IMR-90 (cell line): Measurements from ENCODE around the gene HIPK1. TPM values are rescaled to one million over a fixed set of nuclear protein-coding genes. Genes with fewer than 3 reads are reported as not detected.

ENCODE experiments used
- ATAC-seq: fragments of 200-7000 bp; cut with Tn5 transposase; 2 replicates; pipeline ENCODE4 v1.9.1; 2020; ENCODE audit warnings: low read depth, mild to moderate bottlenecking, moderate library complexity
- BruUV-seq: library from RNA; stranded (reverse); fragments of 400-500 nt; replicated peaks from 2 replicates; lab custom pipeline; 2021; lab: Mats Ljungman, UMichigan
- CTCF ChIA-PET: fragments of 300-600 bp; formaldehyde crosslinking; extraction: SDS; loops from one replicate; lab custom pipeline; 2021; ENCODE audit warnings: antibody characterized with exemption; lab: Yijun Ruan, JAX
- POLR2A ChIA-PET: fragments of 300-600 bp; sonication (Branson Sonifier 250); formaldehyde crosslinking; loops from one replicate; lab custom pipeline; 2022; ENCODE audit warnings: antibody characterized with exemption; ENCODE audit not compliant: unreplicated experiment; lab: Charles Lee
- DNase-seq: peaks from one replicate; pipeline ENCODE4 v3.0.0; 2013
- H2AFZ ChIP-seq: replicated peaks from 2 replicates; pipeline ENCODE3; 2013; ENCODE audit warnings: low read length, mild to moderate bottlenecking; ENCODE audit not compliant: poor library complexity
- H2AK5ac ChIP-seq: 2 replicates; pipeline ENCODE4 v1.6.1; 2013; ENCODE audit warnings: low read depth, low read length, inconsistent platforms
- H2AK9ac ChIP-seq: replicated peaks from 2 replicates; pipeline ENCODE3; 2013; ENCODE audit warnings: mild to moderate bottlenecking, low read depth, low read length, moderate library complexity; ENCODE audit not compliant: poor library complexity
- H2BK120ac ChIP-seq: 2 replicates; pipeline ENCODE4 v1.6.1; 2013; ENCODE audit warnings: low read depth, low read length, inconsistent platforms
- H2BK15ac ChIP-seq: 3 replicates; pipeline ENCODE4 v1.6.1; 2013; ENCODE audit warnings: low read depth, low read length, inconsistent platforms
- H2BK20ac ChIP-seq: 2 replicates; pipeline ENCODE4 v1.6.1; 2013; ENCODE audit warnings: low read depth, mild to moderate bottlenecking, inconsistent platforms, low read length, moderate library complexity
- H2BK5ac ChIP-seq: 2 replicates; pipeline ENCODE4 v1.6.1; 2013; ENCODE audit warnings: mild to moderate bottlenecking, low read depth, low read length, inconsistent platforms; ENCODE audit not compliant: poor library complexity, severe bottlenecking
- H3K14ac ChIP-seq: replicated peaks from 2 replicates; pipeline ENCODE4 v1.6.1; 2013; ENCODE audit warnings: low read depth, low read length, inconsistent platforms
- H3K18ac ChIP-seq: 2 replicates; pipeline ENCODE4 v1.6.1; 2013; ENCODE audit warnings: low read depth, low read length, control low read depth
- H3K23ac ChIP-seq: 2 replicates; pipeline ENCODE4 v1.6.1; 2013; ENCODE audit warnings: low read depth, low read length, inconsistent platforms
- H3K27ac ChIP-seq: 2 replicates; pipeline ENCODE4 v1.5.1; 2013; ENCODE audit warnings: mild to moderate bottlenecking, control low read depth, low read length; ENCODE audit not compliant: insufficient read depth
- H3K27me3 ChIP-seq: 2 replicates; pipeline ENCODE4 v1.6.1; 2013; ENCODE audit warnings: low read length; ENCODE audit not compliant: control insufficient read depth, insufficient read depth
- H3K36me3 ChIP-seq: 2 replicates; pipeline ENCODE4 v1.6.1; 2013; ENCODE audit warnings: low read length, mixed read lengths; ENCODE audit not compliant: control insufficient read depth, insufficient read depth
- H3K4ac ChIP-seq: 2 replicates; pipeline ENCODE4 v1.6.1; 2013; ENCODE audit warnings: low read depth, low read length, inconsistent platforms
- H3K4me1 ChIP-seq: 2 replicates; pipeline ENCODE4 v1.6.1; 2013; ENCODE audit warnings: low read length, mixed read lengths; ENCODE audit not compliant: control insufficient read depth, insufficient read depth
- H3K4me2 ChIP-seq: 2 replicates; pipeline ENCODE4 v1.6.1; 2013; ENCODE audit warnings: low read depth, mild to moderate bottlenecking, control low read depth, low read length, moderate library complexity
- H3K4me3 ChIP-seq: 2 replicates; pipeline ENCODE4 v1.5.1; 2013; ENCODE audit warnings: low read depth, mild to moderate bottlenecking, control low read depth, low read length, moderate library complexity; ENCODE audit not compliant: insufficient read depth
- H3K56ac ChIP-seq: 2 replicates; pipeline ENCODE4 v1.6.1; 2013; ENCODE audit warnings: low read length, inconsistent platforms; ENCODE audit not compliant: insufficient read depth; ENCODE audit errors: extremely low read depth
- H3K79me1 ChIP-seq, 2 experiments: 2 replicates each; pipeline ENCODE4 v1.6.1; 2013; ENCODE audit warnings: low read length in 2 of 2, inconsistent platforms in 1 of 2, low read depth in 1 of 2
- H3K9ac ChIP-seq: 2 replicates; pipeline ENCODE4 v1.6.1; 2013; ENCODE audit warnings: low read depth, low read length, control low read depth
- H3K9me1 ChIP-seq: 2 replicates; pipeline ENCODE4 v1.6.1; 2013; ENCODE audit warnings: low read length, inconsistent platforms; ENCODE audit not compliant: insufficient read depth
- H3K9me3 ChIP-seq: 2 replicates; pipeline ENCODE4 v1.6.1; 2013; ENCODE audit warnings: low read length; ENCODE audit not compliant: control insufficient read depth, insufficient read depth
- H4K20me1 ChIP-seq: 2 replicates; pipeline ENCODE4 v1.6.1; 2013; ENCODE audit warnings: low read length, inconsistent platforms; ENCODE audit not compliant: insufficient read depth
- H4K5ac ChIP-seq: 2 replicates; pipeline ENCODE4 v1.6.1; 2013; ENCODE audit warnings: mild to moderate bottlenecking, low read depth, low read length, control low read depth
- H4K8ac ChIP-seq, 2 experiments: 2 replicates each; pipeline ENCODE4 v1.6.1; 2013; ENCODE audit warnings: low read depth in 2 of 2, low read length in 2 of 2, control low read depth in 1 of 2, inconsistent platforms in 1 of 2
- H4K91ac ChIP-seq: 2 replicates; pipeline ENCODE4 v1.6.1; 2013; ENCODE audit warnings: low read depth, low read length, inconsistent platforms; ENCODE audit not compliant: insufficient read depth
- BHLHE40 ChIP-seq: fragments of 150-350 bp; IDR thresholded peaks from 2 replicates; pipeline ENCODE4 v1.6.1; 2016; ENCODE audit warnings: mild to moderate bottlenecking, low read depth, low read length
- CEBPB ChIP-seq: IDR thresholded peaks from 2 replicates; pipeline ENCODE4 v1.6.1; 2012; ENCODE audit warnings: low read depth, low read length, improper control_type of control experiment
- CHD1 ChIP-seq: IDR thresholded peaks from 2 replicates; pipeline ENCODE4 v1.6.1; 2012; ENCODE audit warnings: low read depth, low read length, improper control_type of control experiment
- MAFK ChIP-seq: IDR thresholded peaks from 2 replicates; pipeline ENCODE4 v1.6.1; 2012; ENCODE audit warnings: low read depth, low read length, improper control_type of control experiment
- MAZ ChIP-seq: IDR thresholded peaks from 2 replicates; pipeline ENCODE4 v1.6.1; 2012; ENCODE audit warnings: low read depth, mild to moderate bottlenecking, low read length, improper control_type of control experiment, moderate library complexity, borderline replicate concordance
- NFE2L2 ChIP-seq: fragments of 150-350 bp; IDR thresholded peaks from 2 replicates; pipeline ENCODE4 v1.6.1; 2016; ENCODE audit warnings: low read depth, mild to moderate bottlenecking, low read length
- POLR2A ChIP-seq: IDR thresholded peaks from 2 replicates; pipeline ENCODE4 v1.6.1; 2012; ENCODE audit warnings: mild to moderate bottlenecking, low read depth, low read length
- RAD21 ChIP-seq: IDR thresholded peaks from 2 replicates; pipeline ENCODE4 v1.6.1; 2012; ENCODE audit warnings: low read length, improper control_type of control experiment
- RCOR1 ChIP-seq: IDR thresholded peaks from 2 replicates; pipeline ENCODE4 v1.6.1; 2012; ENCODE audit warnings: mild to moderate bottlenecking, low read length, improper control_type of control experiment; ENCODE audit not compliant: insufficient replicate concordance
- RFX5 ChIP-seq: IDR thresholded peaks from 2 replicates; pipeline ENCODE4 v1.8.0; 2012; ENCODE audit warnings: low read depth, mild to moderate bottlenecking, low read length, moderate library complexity
- SMC3 ChIP-seq: fragments of 150-350 bp; IDR thresholded peaks from 2 replicates; pipeline ENCODE4 v1.6.1; 2016; ENCODE audit warnings: low read depth, mild to moderate bottlenecking, antibody characterized with exemption, low read length, moderate library complexity
- WGBS, 2 experiments: methylation state at CpG; one replicate each; pipeline versions ENCODE4 v1.1.5 to v1.1.7; 2013; ENCODE audit warnings: missing lambda C conversion rate in 2 of 2; ENCODE audit not compliant: insufficient read length in 1 of 2; ENCODE audit errors: extremely low coverage in 2 of 2; 5-methylcytosine and 5-hydroxymethylcytosine counted together
- dilution Hi-C: fragments of 300-500 bp; cut with HindIII; formaldehyde crosslinking; loops from one replicate; pipeline ENCODE4 v1.14.3; 2018; ENCODE audit warnings: low sequenced_read_pairs; ENCODE audit not compliant: unreplicated experiment
- in situ Hi-C: fragments of 300-500 bp; cut with MboI; formaldehyde crosslinking; loops from 3 replicates; pipeline ENCODE4 v1.14.3; 2019; ENCODE audit warnings: low sequenced_read_pairs, inconsistent platforms, mixed read lengths
- intact Hi-C: fragments of 100-400 bp; cut with micrococcal nuclease; formaldehyde crosslinking; loops from 2 replicates; pipeline ENCODE4 v1.10.0; 2022
- polyA plus RNA-seq, 3 experiments: library from polyadenylated mRNA; depleted of rRNA; stranded (reverse); fragments of >200 nt; gene quantifications; 2 replicates each; pipeline ENCODE4 v1.2.3, GENCODE V29; 2012; ENCODE audit warnings: low replicate concordance in 1 of 3
- total RNA-seq: library from RNA; depleted of rRNA; stranded (reverse); fragments of >200 nt; gene quantifications from 2 replicates; pipeline ENCODE4 v1.2.3, GENCODE V29; 2012
- TF ChIP-seq, protein P1 (sequence below): fragments of 150-350 bp; IDR thresholded peaks from 2 replicates; pipeline ENCODE4 v1.6.1; 2016; ENCODE audit warnings: low read depth, mild to moderate bottlenecking, low read length, moderate library complexity, borderline replicate concordance
- TF ChIP-seq, protein P2 (sequence below): fragments of 150-350 bp; IDR thresholded peaks from 2 replicates; pipeline ENCODE4 v1.6.1; 2017; ENCODE audit warnings: mild to moderate bottlenecking, antibody characterized with exemption, low read length, low read depth

Gene HIPK1
- total and polyA plus RNA-seq, 2 of the 4 experiments (the other 2 are of a cell fraction): 15.3 to 33.9 TPM

DNA sequence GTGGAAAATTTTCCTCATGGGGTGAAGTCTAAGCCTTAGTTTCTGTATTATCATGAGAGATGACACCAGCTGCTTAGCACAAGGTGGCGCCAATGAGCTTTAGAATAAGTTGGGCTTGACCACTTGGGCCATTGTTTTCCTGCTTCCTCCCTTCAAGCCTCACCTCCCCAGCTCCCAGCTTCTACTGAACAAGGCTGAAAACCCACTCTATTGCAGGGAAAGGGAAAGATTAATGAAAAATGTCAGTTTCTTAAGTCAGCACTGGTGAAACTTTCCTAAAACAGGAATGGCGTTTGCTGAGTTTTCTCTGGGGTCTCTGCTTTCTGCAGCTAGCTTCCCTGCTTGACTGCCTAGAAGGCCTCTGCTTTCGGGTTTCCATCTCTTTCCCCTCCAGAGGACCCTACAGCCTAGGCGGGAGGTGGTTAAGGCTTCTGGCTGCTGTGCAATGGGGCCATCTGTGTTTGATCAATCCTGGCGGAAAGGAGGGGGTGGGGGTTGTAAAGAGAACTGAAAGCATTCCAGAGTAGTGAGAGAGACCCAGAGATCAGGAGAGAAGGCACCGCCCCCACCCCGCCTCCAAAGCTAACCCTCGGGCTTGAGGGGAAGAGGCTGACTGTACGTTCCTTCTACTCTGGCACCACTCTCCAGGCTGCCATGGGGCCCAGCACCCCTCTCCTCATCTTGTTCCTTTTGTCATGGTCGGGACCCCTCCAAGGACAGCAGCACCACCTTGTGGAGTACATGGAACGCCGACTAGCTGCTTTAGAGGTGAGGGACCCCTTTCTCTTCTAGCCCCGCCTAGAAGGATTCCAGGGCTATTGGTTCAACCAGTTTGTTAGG, 50.0 kb downstream of the HIPK1 start, which contains the start of gene OLFML3 (continued):
- TF ChIP-seq, protein P1, sequence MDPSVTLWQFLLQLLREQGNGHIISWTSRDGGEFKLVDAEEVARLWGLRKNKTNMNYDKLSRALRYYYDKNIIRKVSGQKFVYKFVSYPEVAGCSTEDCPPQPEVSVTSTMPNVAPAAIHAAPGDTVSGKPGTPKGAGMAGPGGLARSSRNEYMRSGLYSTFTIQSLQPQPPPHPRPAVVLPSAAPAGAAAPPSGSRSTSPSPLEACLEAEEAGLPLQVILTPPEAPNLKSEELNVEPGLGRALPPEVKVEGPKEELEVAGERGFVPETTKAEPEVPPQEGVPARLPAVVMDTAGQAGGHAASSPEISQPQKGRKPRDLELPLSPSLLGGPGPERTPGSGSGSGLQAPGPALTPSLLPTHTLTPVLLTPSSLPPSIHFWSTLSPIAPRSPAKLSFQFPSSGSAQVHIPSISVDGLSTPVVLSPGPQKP: no peak
- no peak for TF ChIP-seq CHD1

DNA sequence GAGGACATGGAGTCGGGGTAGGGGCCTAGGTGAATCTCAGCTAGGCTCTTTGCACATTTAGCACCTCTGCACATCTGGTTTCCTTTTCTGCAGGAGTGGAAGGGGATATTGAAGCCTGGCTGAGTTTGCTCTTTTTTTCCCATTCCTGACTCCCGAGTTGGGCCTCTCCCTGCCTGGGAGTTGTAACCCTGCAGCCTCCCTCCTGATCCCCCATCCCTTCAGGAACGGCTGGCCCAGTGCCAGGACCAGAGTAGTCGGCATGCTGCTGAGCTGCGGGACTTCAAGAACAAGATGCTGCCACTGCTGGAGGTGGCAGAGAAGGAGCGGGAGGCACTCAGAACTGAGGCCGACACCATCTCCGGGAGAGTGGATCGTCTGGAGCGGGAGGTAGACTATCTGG, 51.0 kb downstream of the HIPK1 start:
- intact Hi-C loops: no loop called here
- ChIA-PET POLR2A (no interaction called here), CTCF (interaction anchor here (1.1 to 3.8 kb wide), 3 partner anchors 28 to 1132 kb away, joined by 3 to 23 read pairs (median 3); no protein-coding TSS in a partner anchor)
- BruUV-seq: no TSS peak
- peaks cover 28% of the 10 kb centered on the region for H3K4me1 ChIP-seq
- H2AFZ ChIP-seq: peak overlapping the region; percentile 76
- dilution Hi-C loops: no loop called here
- H2BK120ac ChIP-seq: peak overlapping the region; percentile 95
- peaks cover 17% of the 10 kb centered on the region for H3K9me1 ChIP-seq
- in situ Hi-C loops: loop anchor here (5.0 kb wide), 1 partner anchor 302 kb away; no protein-coding TSS in a partner anchor
- no peaks in the 10 kb centered on the region for H3K27me3 ChIP-seq
- H3K9ac ChIP-seq: peak overlapping the region; percentile 80
- peak; percentile 46 for DNase-seq
- peak overlapping the region; percentile 61 for H3K18ac ChIP-seq
- peak overlapping the region; percentile 89 for H3K14ac ChIP-seq
- H4K91ac ChIP-seq: peak overlapping the region; percentile 90
- H3K9me3 ChIP-seq: no peaks in the 10 kb centered on the region
- peak overlapping the region; percentile 91 for H3K4ac ChIP-seq
- TF ChIP-seq POLR2A (no peak), SMC3 (no peak), BHLHE40 (no peak), MAFK (no peak), MAZ (no peak), NFE2L2 (no peak), RAD21 (no peak), RFX5 (no peak), CEBPB (no peak), RCOR1 (no peak), CHD1 (no peak)
- TF ChIP-seq, protein P2, sequence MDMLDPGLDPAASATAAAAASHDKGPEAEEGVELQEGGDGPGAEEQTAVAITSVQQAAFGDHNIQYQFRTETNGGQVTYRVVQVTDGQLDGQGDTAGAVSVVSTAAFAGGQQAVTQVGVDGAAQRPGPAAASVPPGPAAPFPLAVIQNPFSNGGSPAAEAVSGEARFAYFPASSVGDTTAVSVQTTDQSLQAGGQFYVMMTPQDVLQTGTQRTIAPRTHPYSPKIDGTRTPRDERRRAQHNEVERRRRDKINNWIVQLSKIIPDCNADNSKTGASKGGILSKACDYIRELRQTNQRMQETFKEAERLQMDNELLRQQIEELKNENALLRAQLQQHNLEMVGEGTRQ: no peak
- H4K8ac ChIP-seq: peak overlapping the region; percentile 37 to 61; a peak in 3 of 4 replicates
- H3K4me2 ChIP-seq: peak overlapping the region; percentile 85
- peak overlapping the region; percentile 75 for H2BK20ac ChIP-seq
- H3K4me3 ChIP-seq: peak overlapping the region; percentile 43
- no peak for ATAC-seq
- H3K56ac ChIP-seq: peak overlapping the region; percentile 78; the same call in 1 of the 2 replicates
- no CpG with 5 or more reads among the region's 10 CpGs for WGBS, 2 experiments
- peak overlapping the region; percentile 62; the same call in 1 of the 2 replicates for H2AK5ac ChIP-seq
- H3K27ac ChIP-seq: peak overlapping the region; percentile 94; the same call in 1 of the 2 replicates
- peaks cover 2% of the 10 kb centered on the region; the same call in 1 of the 2 replicates for H3K36me3 ChIP-seq
- H3K79me1 ChIP-seq: peaks cover 0 to 35% of the 10 kb centered on the region in 2 experiments; a peak in 2 of 4 replicates
- H3K23ac ChIP-seq: peak overlapping the region; percentile 52
- H2AK9ac ChIP-seq: peak overlapping the region; percentile 85
- peak overlapping the region; percentile 79 for H2BK5ac ChIP-seq
- H4K5ac ChIP-seq: peak overlapping the region; percentile 74
- H2BK15ac ChIP-seq: peak overlapping the region; percentile 24; the same call in 2 of the 3 replicates
- H4K20me1 ChIP-seq: no peaks in the 10 kb centered on the region
